NCI-H2081 treated with DMSO at 0.1 percent for 48 hours (cell line): Measurements from ENCODE around the gene TBK1.

Experiments
- DNase-seq: peaks from one replicate; lab custom pipeline; 2025; lab: John Stamatoyannopoulos, UW

Gene TBK1

DNA sequence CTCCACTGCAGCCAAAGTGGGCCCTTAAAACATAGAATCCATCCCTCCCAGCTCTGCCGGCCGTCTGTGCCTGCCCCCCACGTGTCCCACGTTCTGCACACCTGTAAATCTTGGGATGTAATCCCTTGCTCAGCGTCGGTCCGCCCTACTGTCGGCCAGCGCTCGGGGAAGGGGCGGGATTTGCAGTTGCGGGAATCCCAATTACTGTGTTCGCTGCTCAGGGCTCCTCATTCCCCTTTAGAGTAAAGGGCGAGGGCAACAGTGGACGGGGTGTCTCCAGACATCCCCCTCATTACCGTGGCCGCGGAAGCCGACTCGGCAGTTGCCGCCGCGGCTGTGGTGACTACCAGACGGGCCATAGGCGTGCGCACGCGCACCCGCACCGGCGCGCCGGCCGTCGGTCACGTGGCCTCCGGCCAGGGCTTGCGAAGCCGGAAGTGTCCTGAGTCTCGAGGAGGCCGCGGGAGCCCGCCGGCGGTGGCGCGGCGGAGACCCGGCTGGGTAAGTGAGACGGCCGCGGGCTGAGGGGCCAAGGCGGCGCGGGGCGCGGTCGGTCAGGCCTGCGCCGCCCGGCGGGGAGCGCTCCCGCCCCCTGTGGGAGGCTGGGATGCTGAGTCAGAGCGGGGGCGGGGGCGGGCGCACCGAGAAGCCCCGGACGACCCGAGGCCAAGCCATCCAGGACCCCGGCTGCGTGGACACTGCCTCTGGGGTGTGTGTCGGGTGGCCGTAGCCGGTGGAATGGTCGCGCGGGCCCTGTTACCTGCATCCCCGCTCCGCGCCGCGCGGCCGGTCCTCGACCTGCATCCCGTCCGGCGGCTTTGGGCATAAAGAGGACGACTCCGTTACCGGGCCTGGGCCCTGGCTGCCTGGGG lies at the start of gene TBK1:
Gene TBK1 (plus strand): TSS at position 434 of the 872 bp plus-strand sequence. CDS start 3,751 bp downstream, outside the sequence.
- peak; percentile 31 for DNase-seq

DNA sequence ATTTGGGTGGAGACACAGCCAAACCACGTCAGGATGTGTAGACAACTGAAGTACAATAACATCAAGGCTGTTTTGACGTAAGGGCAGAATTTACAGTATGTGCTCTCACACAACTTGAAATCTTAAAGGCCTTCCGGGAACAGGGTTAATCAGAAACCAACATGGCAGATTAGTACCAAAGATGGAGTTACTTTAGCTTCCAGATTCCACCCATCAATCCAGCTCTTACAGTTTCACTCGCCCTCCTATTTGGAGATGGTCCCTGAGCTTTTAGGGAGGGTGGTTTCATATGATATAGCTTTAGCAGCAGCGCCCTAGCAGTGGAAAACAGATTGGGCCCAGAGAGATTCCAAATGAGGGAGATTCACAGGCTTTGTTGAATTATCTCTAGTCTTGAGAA lies 49.7 kb upstream of the TBK1 start:
- DNase-seq: no peak

DNA sequence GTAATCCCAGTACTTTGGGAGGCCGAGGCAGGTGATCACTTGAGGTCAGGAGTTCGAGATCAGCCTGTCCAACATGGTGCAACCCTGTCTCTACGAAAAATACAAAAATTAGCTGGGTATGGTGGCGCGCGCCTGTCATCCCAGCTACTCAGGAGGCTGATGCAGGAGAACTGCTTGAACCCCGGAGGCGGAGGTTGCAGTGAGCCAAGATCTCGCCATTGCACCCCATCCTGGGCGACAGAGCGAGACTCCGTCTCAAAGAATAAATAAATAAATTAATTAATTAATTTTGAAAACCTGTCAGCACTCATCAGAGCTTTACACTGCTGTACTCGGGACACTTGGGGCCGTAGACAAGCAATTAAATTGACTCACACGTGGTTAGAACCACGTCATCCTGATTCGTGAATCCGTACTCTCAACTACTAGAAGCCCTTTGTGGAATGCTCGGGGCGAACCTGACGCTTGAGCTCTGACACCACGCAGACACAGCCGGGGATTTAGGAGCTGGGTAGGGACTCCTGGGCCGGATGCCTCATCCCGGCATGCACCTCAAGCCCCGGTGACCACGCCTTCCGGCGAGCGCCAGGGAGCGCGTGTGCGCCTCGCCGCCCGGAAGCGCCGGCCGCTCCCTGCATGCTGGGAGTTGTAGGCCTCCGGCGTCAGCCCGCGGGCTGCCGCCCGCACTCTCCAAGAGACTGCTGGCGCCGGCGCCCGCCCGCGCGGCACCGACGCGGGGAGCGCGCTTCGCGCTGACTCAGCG lies 48.0 kb upstream of the TBK1 start, which contains the start of gene XPOT:
Gene XPOT (plus strand): TSS at position 686 of the 763 bp plus-strand sequence. CDS start 5,644 bp downstream, outside the sequence.
- DNase-seq: peak; percentile 87

GRCh38 chr12:64404470-64405256 lies 47.3 kb upstream of the TBK1 start:
- DNase-seq: no peak

DNA sequence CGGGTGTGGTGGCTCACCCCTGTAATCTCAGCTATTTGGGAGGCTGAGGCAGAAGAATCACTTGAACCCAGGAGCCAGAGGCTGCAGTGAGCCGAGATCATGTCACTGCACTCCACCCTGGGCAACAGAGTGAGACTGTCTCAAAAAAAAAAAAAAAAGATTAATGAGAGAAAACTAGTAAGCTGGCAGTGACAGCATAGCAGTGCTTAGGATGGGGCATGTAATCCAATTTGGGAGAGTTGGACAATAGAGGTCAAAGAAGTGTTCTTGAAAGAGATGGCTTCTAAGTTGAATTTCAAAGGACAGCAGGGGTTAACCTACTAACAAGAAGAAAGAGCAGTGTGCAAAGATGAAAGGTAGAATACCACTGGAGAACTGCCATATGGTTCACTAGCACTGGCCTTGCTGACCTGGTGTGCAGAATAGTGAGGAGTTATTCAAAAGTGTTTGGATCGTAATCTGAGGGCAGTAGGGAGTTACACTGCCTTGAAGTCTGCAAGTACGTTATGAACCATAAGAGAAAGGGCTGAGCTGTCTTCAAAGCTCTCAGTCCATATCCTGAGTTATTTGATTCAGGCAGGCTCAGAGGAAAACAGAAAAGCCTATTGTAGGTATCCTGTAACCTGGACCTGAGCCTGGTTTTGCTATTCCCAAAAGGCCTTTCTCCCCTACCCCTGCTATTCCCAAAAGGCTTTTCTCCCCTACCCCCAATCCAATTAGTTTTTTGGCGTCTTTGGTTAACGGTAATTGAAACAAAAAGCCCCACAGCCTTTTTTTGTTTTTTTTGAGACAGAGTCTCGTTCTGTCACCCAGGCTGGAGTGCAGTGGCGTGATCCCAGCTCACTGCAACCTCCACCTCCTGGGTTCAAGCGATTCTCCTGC lies 44.3 kb upstream of the TBK1 start:
- DNase-seq: no peak

- no peak for DNase-seq
These were observed 40.5 kb upstream of the TBK1 start for GRCh38 chr12:64411427-64411826.

DNA sequence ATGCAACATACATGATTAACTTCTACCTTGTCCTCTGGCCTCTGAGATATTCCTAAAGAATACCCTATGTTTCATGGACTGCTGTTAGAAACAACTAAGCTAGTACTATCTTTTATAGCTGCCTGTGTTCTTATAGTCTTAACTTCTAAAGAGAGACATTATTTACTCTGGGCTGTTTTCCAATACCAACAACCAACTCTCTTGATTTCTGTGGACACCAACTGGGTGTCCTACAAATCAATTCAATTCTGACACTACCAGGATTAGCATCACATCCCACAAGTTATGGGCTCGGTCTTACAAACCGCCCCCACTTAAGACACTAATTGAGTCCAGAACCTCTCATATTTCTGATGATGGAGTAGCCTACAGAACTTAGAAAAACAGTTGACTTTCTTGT lies 39.5 kb upstream of the TBK1 start:
- no peak for DNase-seq

- no peak for DNase-seq
These were observed 38.0 kb upstream of the TBK1 start for GRCh38 chr12:64413884-64414283.

DNA sequence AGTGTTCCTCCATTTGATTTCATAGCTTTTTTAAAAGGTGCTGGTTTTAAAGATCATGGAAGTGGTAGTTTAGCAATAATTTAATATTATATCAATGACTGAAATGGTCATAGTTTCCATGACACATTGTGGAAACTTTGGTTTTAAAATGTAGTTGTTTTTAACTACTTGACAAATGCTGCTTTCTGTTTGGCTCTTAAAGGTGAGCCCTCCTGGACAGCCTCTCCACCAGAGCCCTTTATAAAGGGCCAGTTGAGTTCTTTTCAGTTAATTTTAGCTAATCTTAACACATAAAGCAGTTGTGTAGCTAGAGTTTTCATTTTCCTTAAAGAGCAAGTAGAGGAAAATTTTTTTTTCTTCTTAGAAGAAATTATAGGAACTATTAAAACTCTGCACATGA lies 33.7 kb upstream of the TBK1 start:
- DNase-seq: no peak

- no peak for DNase-seq
These were observed 32.2 kb upstream of the TBK1 start for GRCh38 chr12:64419696-64420095.

DNA sequence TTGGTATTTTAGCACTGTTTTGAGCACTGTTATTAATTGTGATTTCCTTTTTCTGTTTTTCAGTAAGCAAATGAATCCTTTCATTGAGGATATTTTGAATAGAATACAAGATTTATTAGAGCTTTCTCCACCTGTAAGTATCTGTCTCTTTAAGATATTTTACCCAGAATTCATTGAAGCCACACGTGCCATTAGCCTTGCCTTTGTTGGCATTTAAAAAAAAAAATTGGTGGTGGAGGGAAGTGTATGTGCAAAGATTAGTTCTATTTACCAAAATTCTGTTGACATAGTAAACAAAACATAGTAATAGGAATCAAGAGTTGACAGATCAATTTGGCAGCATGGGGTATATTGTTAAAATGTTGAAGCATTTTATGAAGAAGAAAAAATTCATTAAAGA lies 23.9 kb upstream of the TBK1 start:
- DNase-seq: no peak

DNA sequence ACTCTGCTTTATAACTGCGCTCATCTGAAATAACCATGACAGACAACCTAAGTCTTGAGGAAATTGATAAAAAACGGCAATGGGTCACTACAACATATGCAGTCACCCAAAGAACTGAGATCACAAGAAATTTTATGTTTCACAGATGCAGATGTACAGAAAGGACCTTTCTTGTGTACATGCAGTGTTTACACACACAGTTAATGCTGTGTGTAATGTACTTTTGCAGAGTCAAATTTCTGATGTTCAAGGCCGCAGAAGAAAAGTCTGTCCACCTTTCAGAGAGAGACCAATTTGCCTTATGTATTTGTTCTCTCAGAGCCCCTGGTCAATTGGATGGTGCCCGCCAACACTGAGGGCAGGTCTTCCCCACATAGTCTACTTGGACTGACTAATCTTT lies 23.0 kb upstream of the TBK1 start:
- DNase-seq: no peak

GRCh38 chr12:64430886-64431285 lies 21.0 kb upstream of the TBK1 start:
- no peak for DNase-seq

DNA sequence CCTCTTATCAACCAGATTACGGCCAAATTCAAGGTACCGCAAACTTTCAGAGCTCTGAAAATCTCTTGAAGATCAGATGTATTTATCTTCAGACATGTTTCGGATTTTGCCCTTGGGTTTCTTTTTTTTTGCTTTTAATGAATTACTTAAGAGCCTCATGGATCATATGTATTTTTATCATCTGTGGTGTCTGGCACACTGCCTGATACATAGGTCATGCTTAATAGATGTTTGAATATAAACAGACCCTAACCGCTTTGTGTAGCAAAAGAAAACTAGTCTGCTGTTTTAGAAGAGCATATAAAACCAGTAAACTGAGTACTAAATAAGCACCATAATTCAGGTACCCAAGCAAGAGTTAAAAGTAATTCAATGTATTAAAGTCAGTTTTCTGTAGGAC lies 20.1 kb upstream of the TBK1 start:
- DNase-seq: no peak

DNA sequence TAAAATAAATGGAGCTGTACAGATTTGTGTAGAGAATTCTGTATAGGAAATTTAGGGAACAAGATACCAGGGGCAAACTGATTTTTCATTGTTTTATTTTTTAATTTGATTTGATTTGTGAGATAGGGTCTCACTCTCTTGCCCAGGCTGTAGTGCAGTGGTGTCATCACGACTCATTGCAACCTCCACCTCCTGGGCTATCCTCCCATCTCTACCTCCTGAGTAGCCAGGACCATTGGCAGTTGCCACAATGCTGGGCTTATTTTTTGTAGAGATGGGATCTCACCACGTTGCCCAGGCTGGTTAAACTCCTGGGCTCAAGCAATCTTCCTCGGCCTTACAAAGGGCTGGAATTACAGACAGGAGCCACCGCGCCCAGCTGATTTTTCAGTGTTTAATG lies 18.0 kb upstream of the TBK1 start:
- DNase-seq: no peak

- no peak for DNase-seq
These were observed 11.8 kb upstream of the TBK1 start for GRCh38 chr12:64440100-64440499.

DNA sequence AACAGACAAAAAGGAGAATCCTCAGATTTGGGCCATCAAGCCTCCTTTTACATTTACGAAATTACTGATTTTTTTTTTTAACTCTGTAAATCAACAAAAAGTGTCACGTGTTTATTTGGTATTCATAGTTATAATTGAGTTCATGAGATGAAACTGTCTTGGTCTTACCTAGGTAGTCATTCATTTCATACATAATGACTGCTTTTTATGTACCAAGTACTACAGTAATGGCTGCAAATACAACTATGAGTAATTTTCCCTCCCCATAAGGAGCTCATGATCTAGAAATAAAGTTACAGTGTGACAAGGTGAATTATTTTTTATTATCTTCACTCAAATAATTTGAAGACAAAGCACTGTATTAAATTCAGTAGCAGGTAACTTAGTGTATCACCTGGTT lies 6.4 kb upstream of the TBK1 start:
- no peak for DNase-seq

DNA sequence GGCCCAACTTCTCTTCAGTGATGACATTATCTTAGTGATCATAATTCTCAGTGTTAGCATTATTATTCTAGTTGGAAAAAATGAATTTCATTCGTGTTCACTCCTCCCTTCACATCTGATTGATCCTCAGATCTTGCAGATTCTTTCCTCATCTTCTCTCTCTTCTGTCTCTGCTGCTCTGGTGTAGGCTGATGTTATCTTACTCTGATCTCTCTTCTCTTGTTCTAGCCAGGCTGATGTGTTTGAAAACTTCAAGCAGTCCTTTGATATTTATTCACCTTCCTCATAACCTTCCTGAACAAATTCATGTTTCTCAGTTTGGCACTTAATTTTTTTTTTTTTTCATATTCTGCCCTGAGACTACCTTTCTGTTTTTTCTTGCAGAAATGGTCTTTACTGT lies 5.6 kb upstream of the TBK1 start:
- DNase-seq: no peak

GRCh38 chr12:64450057-64450640 lies 1.8 kb upstream of the TBK1 start:
- DNase-seq: no peak

- DNase-seq: no peak
These were observed 1.0 kb upstream of the TBK1 start for GRCh38 chr12:64450711-64451486.
